ENCODE measurements around the gene TMEM179.
A peak's percentile ranks its signal among the peaks of the same experiment; 100 is the strongest.
"Not testable (repeated sequence)": the region's sequence is repeated elsewhere in the genome, so short reads cannot be mapped to it uniquely, and the experiment has no call there.

Gene TMEM179

DNA sequence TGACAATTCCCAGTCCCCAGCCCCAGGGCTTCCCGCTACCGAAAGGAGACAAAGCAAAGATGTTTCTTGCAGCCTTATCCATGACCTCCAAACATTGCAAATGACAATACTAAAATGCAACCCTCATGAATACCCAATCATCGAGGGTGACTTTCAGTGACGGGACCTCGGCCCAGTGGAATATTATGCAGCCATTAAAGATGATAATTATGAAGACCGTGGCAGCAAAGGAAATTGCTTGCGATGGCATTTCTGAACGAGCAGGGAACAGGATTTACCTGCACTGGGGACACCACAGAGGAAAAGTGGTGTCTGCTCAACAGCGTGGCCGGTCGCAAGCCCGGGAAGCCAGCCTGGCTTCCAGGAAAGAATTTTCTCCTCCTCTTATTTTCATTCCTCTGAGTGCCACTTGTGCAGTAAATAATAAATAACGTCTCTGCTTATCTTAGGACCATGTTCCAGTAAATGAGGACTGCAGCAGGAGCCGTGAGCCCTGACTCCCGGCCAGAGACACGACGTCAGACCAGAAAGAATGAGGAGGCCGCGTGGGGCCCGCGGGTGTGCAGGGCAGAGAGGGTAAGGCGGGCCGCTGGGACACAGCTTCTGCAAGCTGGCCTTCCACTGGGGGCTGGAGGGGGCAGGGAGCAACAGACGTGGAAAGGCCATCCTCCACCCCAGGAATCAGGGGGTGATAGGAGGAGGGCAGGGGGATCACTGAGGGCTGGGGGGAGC lies 18.4 kb downstream of the TMEM179 start:
- no peak for DNase-seq

DNA sequence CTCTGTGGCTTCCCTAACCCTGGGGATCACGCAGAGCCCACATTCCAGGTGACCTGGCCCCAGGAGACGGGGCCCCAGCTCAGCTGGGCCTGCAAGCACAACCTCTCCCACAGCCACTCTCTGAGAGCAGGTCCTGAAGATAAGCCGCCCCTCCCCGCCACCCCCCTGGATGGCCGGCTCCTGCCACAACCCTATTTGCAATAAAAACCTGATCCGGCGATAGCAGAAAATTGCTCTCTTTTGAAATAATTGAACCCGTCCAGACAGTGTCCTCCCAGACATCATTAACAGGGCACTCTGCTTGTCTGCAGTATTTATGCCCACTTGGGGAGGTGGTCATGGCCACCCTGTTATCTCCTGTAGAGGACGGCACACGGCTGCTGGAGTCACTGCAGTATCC lies 20.0 kb downstream of the TMEM179 start:
- no peak for DNase-seq

DNA sequence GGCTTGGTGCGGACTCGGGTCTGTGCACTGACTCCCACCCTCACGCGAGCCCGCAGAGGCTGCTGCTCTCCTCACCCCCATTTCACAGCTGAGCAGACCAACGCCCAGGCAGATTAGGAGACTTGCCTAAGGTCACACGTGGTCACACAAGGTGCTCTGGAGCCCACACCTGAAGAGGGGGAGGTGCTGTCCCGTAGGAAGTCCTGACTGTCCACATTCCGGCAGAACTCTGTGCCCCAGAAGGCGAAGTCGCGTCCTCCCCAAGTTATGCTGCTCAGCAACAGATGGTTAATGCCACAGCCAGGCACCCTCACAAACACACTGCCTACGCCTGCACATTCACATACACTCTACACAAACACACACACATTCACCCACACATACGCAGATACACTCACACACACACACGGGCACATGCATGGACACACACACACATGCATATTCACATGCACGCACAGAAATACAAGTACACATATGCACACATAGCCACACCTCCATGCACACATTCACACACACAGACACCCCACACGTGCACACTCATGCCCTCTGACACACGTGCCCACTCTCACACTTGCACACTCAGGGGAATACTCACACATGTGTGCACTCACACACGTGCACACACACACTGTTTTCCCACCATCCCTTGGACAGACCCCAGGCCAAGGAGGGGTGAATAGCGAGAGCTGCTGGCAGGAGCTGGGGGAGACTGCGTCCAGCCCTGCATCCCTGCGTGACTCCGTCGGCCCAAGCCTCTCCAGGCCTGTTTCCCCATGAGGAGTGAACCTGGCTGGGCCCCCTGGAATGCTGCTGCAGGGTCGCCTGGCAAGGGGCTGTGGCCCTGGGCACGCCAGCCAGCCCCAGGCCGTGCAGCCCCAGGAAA lies 20.9 kb downstream of the TMEM179 start:
- DNase-seq = no peak

DNA sequence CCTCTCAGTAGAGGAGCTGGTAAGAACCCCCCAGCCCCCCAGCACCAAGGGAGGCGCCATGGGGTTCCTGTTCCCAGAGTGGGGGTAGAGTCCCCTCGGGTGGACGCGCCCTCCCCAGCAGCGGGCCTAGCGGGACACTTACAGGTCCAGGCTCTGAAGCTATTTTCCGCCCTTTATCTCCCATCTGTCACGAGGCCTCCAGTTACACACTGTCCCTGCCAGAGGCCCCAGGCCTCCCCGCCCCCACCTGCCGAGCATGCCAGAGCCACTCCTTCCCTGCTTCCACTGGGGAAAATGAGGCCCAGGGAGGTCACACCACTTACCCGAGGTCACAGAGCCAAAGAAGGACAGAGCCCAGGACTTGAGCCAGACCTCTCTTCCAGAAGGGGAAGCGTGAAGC lies 21.9 kb downstream of the TMEM179 start:
- DNase-seq = no peak

DNA sequence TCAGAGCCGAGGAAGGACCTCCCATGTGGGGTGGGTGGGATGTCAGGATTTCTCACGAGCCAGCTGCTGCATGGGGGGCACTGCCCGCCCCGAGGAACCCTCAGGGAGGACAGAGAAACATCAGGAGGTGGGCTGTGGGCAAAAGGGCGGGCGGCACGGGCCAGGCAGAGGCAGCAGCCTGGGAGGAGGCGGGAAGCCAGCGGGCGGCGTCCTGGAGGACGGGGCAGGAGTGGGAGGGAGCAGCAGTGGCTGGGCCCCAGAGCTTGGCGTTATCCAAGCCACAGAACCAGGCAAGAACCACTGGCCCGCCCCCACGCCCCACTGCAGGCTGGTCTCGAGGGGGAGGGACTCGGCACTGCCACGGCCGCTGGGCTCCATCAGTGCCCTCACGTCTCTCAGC lies 22.6 kb downstream of the TMEM179 start:
- no peak for DNase-seq

- no peak for DNase-seq
Measured at GRCh38 chr14:104581521-104581920, 23.1 kb downstream of the TMEM179 start.

DNA sequence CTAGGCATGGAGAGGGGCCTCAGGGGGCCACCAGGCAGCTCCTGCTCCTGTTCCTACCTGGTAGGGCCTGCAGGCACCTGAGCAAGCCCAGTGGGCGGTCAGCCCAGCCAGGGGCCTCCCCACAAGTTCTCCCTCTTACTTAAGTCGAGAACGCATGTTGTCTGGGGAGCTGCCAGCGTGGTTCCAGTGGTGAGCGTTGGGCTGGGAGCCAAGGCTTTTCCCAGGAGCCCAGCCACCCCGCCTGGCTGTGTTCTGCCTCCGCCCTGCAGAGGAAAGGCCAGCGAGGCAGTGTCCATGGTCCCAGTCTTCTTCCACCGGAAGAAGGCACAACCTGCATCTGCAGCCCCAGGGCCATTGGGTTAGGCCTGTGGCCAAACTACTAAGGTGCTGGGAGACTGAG lies 23.6 kb downstream of the TMEM179 start:
- DNase-seq = peak; percentile 80

DNA sequence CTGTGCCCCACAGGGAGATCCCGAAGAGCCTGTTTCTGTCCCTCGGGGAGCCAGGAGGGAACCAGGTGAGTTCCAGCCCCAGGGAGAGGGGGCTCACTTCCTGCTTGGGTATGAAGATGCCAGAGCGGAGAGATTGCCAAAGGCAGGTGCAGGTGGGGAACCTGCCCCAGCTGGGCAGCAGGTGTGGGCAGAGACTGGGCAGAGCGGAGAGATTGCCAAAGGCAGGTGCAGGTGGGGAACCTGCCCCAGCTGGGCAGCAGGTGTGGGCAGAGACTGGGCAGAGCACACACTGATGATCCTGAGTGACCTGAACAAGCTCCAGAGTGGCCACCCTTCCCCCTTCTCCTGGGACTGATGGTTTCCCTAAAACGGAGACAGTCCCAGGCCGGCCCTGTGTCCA lies 24.6 kb downstream of the TMEM179 start:
- not testable (repeated sequence) for DNase-seq

- no peak for DNase-seq
Measured at GRCh38 chr14:104579507-104579906, 25.1 kb downstream of the TMEM179 start, which contains the start of gene C14orf180. C14orf180 (plus strand) TSS chr14:104579764; CDS start chr14:104586431, 6,667 bp downstream.

DNA sequence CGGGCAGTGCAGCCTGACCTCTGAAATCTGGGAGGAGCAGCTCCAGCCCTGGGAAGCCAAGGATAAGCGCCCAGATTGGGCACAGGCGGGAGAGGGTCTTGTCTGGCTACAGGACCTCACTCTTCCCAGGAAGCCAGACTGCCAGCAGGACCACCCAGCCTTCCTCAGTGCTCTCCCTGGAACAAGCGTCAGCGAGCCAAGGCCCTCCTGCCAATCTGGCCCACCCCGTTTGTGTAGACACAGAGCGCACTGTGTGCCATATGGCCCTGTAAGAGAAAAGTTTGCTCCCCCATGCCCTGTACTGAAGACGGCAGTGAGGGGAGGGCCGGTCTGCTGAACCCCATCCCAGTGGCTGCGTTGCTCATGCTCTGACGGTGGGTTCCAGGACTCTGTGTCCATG lies 26.3 kb downstream of the TMEM179 start:
- DNase-seq = no peak

- no peak for DNase-seq
Measured at GRCh38 chr14:104577847-104578301, 26.7 kb downstream of the TMEM179 start.

DNA sequence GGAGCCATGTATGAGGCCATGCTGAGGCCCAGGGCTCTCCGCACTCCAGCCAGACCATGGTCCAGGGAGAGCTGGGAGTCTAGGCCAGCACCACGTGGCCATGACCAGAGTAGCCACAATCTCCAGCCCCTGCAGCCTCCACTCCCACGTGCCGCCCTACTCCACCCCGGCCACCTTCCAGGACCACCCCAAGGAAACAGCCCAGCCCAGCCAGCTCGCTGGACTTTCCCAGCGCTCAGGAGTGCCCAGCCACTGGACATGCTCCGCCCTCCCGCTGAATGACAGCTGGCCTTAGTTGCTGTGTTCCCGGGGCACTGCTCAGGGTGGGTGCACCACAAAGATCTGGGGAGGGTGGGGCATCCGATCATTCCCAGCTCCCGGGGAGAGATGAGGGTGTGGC lies 27.1 kb downstream of the TMEM179 start:
- DNase-seq = no peak

- no peak for DNase-seq
Measured at GRCh38 chr14:104576970-104577332, 27.6 kb downstream of the TMEM179 start.

DNA sequence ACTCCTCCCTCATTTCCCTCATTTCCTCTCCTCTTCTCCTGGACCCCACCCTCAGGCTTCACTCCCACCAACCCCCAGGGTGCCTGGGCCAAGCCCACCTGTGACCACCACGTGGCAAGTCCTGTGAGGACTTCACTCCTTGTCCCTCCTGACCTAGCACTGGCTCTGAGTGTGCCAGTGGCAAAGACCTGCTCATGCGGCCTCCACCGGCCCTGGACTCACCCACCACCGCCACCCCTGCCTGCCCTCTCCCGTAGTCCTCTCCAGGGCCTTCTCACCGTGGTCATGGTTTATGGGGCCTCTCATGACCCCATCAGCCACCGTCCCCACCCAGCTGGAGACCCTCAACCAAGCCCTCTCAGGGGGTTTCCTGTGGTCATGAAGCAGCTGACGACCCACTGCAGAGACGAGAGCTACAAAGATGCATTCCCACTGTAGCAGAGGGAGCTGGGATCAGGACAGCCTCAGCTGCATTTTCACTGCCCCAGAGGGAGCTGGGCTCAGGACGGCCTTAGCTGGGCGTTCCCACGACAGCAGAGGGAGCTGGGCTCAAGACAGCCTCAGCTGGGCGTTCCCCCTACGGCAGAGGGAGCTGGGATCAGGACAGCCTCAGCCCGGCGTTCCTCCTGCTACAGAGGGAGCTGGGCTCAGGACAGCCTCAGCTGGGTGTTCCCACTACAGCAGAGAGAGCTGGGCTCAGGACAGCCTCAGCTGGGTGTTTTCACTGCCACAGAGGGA lies 28.2 kb downstream of the TMEM179 start:
- no peak for DNase-seq

GRCh38 chr14:104574978-104575583 lies 29.5 kb downstream of the TMEM179 start:
- DNase-seq = no peak

DNA sequence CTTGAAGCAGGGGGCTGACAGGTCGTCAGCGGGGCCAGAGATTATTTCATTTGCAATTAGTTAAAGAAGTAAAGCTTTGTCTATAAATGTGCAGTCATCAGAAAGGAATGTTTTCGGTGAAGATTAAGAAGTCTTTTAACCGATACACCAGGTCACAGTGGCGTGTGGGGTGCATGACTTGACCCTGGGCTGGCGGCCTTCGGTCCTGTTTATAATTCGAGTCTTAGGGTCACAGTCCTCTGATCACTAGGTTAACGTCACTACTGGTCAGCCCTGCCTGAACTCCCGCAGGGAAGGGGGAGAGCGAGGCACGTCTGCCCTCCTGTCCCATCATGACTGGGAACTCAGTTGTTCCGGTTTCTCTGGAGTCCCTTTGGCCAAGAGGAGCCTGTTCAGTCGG lies 30.0 kb downstream of the TMEM179 start:
- no peak for DNase-seq

GRCh38 chr14:104573930-104574329 lies 30.6 kb downstream of the TMEM179 start:
- no peak for DNase-seq

GRCh38 chr14:104572668-104573067 lies 31.9 kb downstream of the TMEM179 start:
- DNase-seq = no peak

GRCh38 chr14:104572024-104572626 lies 32.4 kb downstream of the TMEM179 start:
- no peak for DNase-seq

DNA sequence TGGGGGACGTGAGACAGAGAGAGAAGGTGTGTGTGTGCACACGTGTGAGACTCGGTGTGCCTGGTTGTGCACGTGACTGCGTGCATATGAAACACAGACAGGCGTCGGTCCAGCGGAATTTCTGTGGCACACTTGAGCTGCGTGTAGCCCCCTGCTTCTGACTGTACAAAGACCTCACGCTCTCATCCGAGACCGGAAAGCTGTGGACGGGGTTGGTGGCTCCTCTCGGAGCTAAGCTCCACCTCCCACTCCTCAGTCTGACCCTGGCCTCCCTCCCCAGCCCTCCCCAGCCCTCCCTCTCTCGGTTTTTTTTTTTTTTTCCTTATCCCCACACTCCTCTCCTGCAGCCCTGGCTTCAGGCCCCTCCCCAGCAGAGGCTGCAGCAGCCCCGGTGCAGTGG lies 33.3 kb downstream of the TMEM179 start:
- DNase-seq = no peak

- no peak for DNase-seq
Measured at GRCh38 chr14:104569435-104569834, 35.1 kb downstream of the TMEM179 start.

DNA sequence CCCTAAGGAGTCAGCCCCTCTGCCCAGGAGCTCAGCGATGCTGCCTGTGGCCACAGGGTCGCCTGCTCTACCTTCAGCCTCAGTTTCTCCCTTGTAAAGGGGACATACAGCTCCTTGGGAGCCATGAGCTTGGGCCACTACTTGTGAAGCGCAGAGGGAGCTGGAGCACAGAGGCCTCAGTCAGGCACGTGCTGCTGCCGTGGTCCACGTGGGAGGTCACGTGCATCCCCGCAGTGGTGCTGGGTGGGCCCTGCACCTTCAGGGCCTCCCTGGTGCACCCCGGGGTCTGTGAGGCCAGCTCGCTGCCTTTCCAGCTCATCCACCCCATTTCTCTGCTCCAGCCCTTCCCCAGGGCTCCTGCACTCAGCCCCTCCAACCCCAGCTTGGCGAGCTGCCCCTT lies 36.0 kb downstream of the TMEM179 start:
- no peak for DNase-seq

DNA sequence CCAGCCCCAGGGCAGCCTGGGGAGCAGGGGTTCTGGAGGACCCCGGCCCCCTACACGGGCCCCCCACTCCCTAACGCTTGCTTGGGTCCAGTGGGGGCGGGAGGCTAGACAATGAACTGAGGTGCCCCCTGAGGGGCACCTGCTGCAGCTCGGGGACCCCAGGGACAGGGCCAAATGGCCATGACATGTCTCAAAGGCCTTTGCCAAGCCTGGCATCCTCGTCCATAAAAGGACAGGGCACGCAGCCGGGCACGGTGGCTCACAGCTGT lies 36.7 kb downstream of the TMEM179 start:
- DNase-seq = no peak

Data from COR-L47 (cell line).